DND-41 (cell line): ENCODE measurements around the gene GSTA5.

Source experiments
- CTCF ChIP-seq: IDR thresholded peaks from 2 replicates; pipeline ENCODE4 v1.5.1; 2012; ENCODE audit warnings: borderline replicate concordance, low read length, moderate library complexity, mild to moderate bottlenecking; ENCODE audit not compliant: poor library complexity, severe bottlenecking; ENCODE audit errors: extremely low read depth
- EZH2 ChIP-seq: IDR thresholded peaks from 3 replicates; pipeline ENCODE4 v1.6.1; 2012; ENCODE audit warnings: borderline replicate concordance, low read depth, mild to moderate bottlenecking, moderate library complexity, low read length, inconsistent platforms; ENCODE audit not compliant: severe bottlenecking

- TF ChIP-seq CTCF (no peak), EZH2 (no peak)
Measured at GRCh38 chr6:52843605-52844004, 3.0 kb upstream of the GSTA5 start.
